H1 (cell line): Measurements from ENCODE around the gene C1orf56.

Experiments used
- CEBPB ChIP-seq: IDR thresholded peaks from 2 replicates; pipeline ENCODE4 v1.6.1; 2012; ENCODE audit warnings: low read depth, low read length
- HDAC6 ChIP-seq: IDR thresholded peaks from one replicate; pipeline ENCODE4 v1.7.1; 2012; ENCODE audit warnings: low read depth, mild to moderate bottlenecking, inconsistent platforms, low read length, moderate library complexity
- POLR2A ChIP-seq, 2 experiments: IDR thresholded peaks; 1 replicate in 1 of 2; 2 replicates in 1 of 2; pipeline ENCODE4 v1.6.1; 2011; ENCODE audit warnings: low read depth in 2 of 2, low read length in 2 of 2, mild to moderate bottlenecking in 2 of 2; ENCODE audit errors: control extremely low read depth in 1 of 2
- RAD21 ChIP-seq, 2 experiments: IDR thresholded peaks in 1 of 2; conservative IDR thresholded peaks in 1 of 2; 2 replicates each; pipeline ENCODE4 v1.6.1; 2011; ENCODE audit warnings: low read depth in 2 of 2, low read length in 2 of 2, improper control_type of control experiment in 1 of 2, inconsistent platforms in 1 of 2, mild to moderate bottlenecking in 1 of 2, moderate library complexity in 1 of 2
- SIN3A ChIP-seq, 2 experiments: IDR thresholded peaks in 1 of 2; conservative IDR thresholded peaks in 1 of 2; 2 replicates each; pipeline ENCODE4 v1.6.1; 2011 to 2012; ENCODE audit warnings: low read length in 2 of 2, improper control_type of control experiment in 1 of 2, low read depth in 1 of 2, mild to moderate bottlenecking in 1 of 2
- SP1 ChIP-seq: IDR thresholded peaks from 2 replicates; pipeline ENCODE4 v1.6.1; 2011; ENCODE audit warnings: low read depth, low read length
- SP4 ChIP-seq: IDR thresholded peaks from 2 replicates; pipeline ENCODE4 v1.6.1; 2012; ENCODE audit warnings: low read length, inconsistent platforms
- TF ChIP-seq, protein P1 (sequence below): IDR thresholded peaks from 2 replicates; pipeline ENCODE4 v1.6.1; 2012; ENCODE audit warnings: inconsistent platforms
- TF ChIP-seq, protein P2 (sequence below), 3 experiments: IDR thresholded peaks; 1 replicate in 2 of 3; 2 replicates in 1 of 3; pipeline versions ENCODE4 v1.5.1 to v1.6.1; 2011; ENCODE audit warnings: low read length in 3 of 3, mild to moderate bottlenecking in 3 of 3, inconsistent platforms in 2 of 3, low read depth in 1 of 3, moderate library complexity in 1 of 3; ENCODE audit not compliant: insufficient read depth in 1 of 3; ENCODE audit errors: control extremely low read depth in 1 of 3

DNA sequence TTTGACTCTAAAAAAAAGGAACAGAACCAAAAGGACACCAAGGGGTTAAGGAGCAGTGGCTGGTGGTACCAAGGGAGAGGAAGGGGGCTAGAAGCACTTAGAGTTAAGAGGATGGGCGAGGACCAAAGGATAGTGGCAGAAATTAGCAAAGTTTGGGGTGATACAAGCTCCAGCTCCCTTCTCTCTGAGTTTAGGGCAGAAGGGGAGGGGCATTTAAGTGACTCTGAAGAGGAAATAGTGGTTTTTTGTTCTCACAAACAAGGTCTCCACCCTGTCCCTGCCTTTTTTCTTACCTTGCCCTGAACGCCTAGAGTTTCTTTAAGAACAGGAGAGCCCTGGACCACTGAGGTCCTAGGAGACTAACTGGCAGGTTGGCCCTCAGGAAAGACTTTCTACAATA, 8.6 kb downstream of the C1orf56 start:
- TF ChIP-seq SIN3A (conservative IDR thresholded peaks at IDR 0.05 in 1 of 2, IDR thresholded peaks at IDR 0.05 in 1 of 2; ENCODE audit: low read depth in 1 of 2, low read length in 2 of 2) = no peak
- no peak for TF ChIP-seq HDAC6
- no peak for TF ChIP-seq POLR2A (IDR thresholded peaks at IDR 0.05; ENCODE audit: control extremely low read depth in 1 of 2, low read depth in 2 of 2, low read length in 2 of 2)
- TF ChIP-seq CEBPB = no peak
- TF ChIP-seq, protein P1, sequence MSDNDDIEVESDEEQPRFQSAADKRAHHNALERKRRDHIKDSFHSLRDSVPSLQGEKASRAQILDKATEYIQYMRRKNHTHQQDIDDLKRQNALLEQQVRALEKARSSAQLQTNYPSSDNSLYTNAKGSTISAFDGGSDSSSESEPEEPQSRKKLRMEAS = no peak
- no peak for TF ChIP-seq SP4
- TF ChIP-seq, protein P2, sequence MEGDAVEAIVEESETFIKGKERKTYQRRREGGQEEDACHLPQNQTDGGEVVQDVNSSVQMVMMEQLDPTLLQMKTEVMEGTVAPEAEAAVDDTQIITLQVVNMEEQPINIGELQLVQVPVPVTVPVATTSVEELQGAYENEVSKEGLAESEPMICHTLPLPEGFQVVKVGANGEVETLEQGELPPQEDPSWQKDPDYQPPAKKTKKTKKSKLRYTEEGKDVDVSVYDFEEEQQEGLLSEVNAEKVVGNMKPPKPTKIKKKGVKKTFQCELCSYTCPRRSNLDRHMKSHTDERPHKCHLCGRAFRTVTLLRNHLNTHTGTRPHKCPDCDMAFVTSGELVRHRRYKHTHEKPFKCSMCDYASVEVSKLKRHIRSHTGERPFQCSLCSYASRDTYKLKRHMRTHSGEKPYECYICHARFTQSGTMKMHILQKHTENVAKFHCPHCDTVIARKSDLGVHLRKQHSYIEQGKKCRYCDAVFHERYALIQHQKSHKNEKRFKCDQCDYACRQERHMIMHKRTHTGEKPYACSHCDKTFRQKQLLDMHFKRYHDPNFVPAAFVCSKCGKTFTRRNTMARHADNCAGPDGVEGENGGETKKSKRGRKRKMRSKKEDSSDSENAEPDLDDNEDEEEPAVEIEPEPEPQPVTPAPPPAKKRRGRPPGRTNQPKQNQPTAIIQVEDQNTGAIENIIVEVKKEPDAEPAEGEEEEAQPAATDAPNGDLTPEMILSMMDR (IDR thresholded peaks at IDR 0.05; ENCODE audit: control extremely low read depth in 1 of 3, insufficient read depth in 1 of 3, low read depth in 1 of 3, low read length in 3 of 3) = no peak
- no peak for TF ChIP-seq SP1
- no peak for TF ChIP-seq RAD21 (IDR thresholded peaks at IDR 0.05 in 1 of 2, conservative IDR thresholded peaks at IDR 0.05 in 1 of 2; ENCODE audit: low read depth in 2 of 2, low read length in 2 of 2)
